Measurements from ENCODE around the gene ADAM33. TPM values are rescaled to one million over a fixed set of nuclear protein-coding genes. Genes with fewer than 3 reads are reported as not detected.
A peak's percentile ranks its signal among the peaks of the same experiment; 100 is the strongest.

Gene ADAM33
- total RNA-seq, 4 donors from 2014 or later, result 27.3 to 94.4 (median 51.9) TPM

DNA sequence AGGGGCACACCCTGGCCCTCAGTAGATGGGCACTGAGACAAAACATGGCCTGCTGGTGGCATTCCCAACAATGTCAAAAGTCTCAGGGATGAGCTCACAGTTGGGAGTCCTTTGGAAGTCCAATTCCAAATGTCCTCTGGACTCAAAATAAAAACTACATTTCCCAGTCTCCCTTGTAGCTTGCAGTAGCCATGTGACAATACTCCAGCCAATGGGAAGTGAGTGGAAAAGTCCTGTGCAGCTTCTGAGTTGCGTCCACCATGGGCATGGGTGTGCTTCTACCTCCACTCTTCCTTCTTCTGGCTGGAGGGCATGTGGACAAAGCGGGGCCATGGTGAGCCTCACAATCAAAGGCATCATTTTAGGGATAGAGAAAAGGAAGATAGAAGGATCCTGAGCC lies 5.8 kb upstream of the ADAM33 start:
- ATAC-seq (ENCODE audit: low FRiP score) (peak; percentile 57), DNase-seq (ENCODE audit: low spot score) (no peak)
- TF ChIP-seq, protein P1, sequence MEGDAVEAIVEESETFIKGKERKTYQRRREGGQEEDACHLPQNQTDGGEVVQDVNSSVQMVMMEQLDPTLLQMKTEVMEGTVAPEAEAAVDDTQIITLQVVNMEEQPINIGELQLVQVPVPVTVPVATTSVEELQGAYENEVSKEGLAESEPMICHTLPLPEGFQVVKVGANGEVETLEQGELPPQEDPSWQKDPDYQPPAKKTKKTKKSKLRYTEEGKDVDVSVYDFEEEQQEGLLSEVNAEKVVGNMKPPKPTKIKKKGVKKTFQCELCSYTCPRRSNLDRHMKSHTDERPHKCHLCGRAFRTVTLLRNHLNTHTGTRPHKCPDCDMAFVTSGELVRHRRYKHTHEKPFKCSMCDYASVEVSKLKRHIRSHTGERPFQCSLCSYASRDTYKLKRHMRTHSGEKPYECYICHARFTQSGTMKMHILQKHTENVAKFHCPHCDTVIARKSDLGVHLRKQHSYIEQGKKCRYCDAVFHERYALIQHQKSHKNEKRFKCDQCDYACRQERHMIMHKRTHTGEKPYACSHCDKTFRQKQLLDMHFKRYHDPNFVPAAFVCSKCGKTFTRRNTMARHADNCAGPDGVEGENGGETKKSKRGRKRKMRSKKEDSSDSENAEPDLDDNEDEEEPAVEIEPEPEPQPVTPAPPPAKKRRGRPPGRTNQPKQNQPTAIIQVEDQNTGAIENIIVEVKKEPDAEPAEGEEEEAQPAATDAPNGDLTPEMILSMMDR (IDR thresholded peaks at IDR 0.05), result no peak

DNA sequence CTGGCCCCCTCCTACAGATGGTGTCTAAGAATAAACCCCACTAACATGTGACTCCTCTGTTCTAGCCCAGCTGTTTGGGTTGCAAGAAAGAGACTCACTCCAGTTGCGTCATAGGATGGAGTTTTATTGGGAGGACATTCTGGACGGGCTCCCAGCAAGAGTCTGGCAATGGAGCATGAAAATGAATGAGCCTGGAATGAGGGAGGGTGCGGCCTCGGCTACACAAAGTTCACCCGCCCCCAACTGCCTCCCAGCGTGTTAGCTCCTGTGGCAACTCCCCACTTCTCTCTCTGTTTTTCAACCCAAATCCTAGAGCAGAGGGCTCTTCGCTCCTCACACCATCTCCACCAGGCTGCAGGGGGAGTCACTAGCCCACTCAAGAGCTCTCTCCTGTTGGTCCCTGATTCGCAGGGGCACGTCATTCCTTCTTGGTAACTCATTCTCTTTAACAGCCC lies 5.1 kb upstream of the ADAM33 start:
- TF ChIP-seq, protein P1 (IDR thresholded peaks at IDR 0.05), result no peak
- peak; percentile 91 for ATAC-seq (ENCODE audit: low FRiP score)
- DNase-seq (ENCODE audit: low spot score), result peak; percentile 56

DNA sequence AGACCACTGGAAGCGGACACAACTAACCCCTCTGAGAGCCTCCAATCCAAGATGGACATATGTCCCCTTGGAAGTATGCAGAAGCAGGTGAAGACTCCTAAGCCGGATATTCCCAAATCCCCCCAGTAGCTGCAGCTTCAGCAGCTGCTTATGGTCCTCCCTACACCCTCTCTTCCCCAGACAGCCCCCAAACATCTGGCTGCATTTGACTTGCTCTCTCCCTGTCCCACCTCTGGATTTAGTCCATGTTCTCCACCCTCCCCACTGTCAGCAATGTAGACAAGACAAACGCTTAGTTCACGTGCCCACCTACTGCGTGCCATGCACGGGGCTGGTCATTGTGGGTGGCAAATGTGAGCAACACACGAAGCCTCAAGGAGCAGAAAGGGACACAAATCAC lies 4.6 kb upstream of the ADAM33 start:
- no peak for ATAC-seq (ENCODE audit: low FRiP score)
- DNase-seq (ENCODE audit: low spot score), result no peak
- TF ChIP-seq, protein P1 (IDR thresholded peaks at IDR 0.05), result no peak

DNA sequence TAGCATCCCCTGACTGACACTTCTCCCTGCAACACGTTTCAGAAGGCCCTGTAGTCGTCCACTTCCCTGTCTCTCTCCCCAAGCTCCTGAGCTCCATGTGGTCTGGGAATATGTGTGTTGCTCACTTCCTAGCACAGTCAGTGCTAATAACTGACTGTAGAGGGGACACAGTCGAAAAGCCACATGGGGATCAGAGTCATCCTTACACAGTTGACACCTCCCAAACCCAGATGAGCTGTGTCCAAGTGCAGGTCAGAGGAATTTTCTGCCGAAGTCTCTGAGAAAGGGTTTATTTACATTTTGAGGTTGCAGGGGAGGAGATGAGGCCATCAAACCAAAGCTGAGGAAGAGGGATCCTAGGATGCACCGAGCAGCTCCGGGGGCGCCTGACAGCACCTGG lies 3.5 kb upstream of the ADAM33 start:
- ATAC-seq (ENCODE audit: low FRiP score) (no peak), DNase-seq (ENCODE audit: low spot score) (no peak)
- TF ChIP-seq, protein P1 (IDR thresholded peaks at IDR 0.05), result no peak

DNA sequence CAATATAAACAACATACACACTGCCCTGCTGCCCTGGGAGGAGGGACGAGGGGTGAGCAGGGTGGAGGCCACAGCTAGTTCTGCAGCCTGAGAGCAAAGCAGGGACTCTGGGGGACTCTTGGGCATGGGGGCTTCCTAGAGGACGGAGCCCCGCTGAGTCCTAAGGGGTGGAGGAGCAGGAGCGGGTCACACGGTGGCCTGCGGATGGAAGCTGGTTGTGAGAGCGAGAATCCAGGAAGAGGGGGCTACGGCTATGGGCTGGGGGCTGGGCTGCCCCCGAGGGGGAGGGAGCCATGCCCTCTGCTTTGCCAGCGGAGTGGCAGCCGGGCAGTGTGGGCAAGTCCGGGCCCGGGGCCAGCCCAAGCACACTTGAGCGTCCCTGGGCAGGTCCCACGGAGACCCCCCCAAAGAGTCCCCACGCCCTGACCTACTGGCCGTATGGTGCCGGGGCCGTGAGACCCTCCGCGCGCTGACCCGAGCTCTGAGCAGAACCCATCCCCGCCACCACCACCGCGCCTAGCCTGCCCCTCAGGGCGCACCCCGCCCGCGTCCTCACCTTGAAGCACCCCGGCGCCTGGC lies 369 bp downstream of the ADAM33 start:
- ATAC-seq (ENCODE audit: low FRiP score), result no peak
- no peak for DNase-seq (ENCODE audit: low spot score)
- TF ChIP-seq, protein P1 (IDR thresholded peaks at IDR 0.05), result no peak

DNA sequence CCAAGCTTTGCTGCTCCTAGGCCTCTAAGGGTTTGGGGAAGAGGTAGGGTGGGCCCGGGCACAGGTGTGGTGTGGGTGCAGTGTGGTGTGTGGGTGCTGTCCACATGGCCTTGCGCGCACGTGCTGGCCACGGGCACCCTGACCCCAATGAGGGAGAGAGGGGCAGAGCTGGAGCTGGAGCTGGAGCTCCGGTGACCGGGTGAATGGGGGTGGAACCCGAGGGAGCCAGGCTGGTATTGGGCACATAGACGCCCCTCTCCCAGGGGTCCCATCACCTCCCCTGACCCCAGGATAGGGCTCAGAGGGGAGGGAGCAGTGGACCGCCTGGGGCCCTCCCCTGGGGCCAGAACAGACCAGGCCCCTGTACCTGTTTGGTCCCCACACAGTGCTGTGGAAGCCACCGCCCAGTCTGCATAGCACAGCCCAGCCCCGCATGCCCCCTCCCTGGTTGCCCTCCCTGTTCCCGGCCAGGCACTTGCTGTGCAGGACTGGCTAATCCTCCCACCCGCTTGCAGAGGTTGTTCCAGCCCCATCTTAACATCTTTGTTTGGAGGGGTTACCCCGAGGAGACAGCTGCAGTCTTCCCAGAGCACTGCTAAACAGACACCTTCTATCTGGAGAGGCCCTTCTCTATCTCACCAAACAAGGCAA lies 984 bp downstream of the ADAM33 start:
- DNase-seq (ENCODE audit: low spot score), result no peak
- TF ChIP-seq, protein P1 (IDR thresholded peaks at IDR 0.05), result no peak
- peak; percentile 13 for ATAC-seq (ENCODE audit: low FRiP score)
